Activated CD8-positive, alpha-beta memory T cell treated with anti-CD3 and anti-CD28 coated beads, Interleukin-2, amount 50 U/mL, for 1 hour (primary cell): Measurements from ENCODE around the gene SLC38A10.

Source experiments
- DNase-seq: peaks from one replicate; pipeline ENCODE4 v3.0.0-alpha.2; 2020; ENCODE audit errors: extremely low read depth

Gene SLC38A10

GRCh38 chr17:81254955-81255717, 40.0 kb downstream of the SLC38A10 start:
- DNase-seq, result no peak

- no peak for DNase-seq
These were observed 41.6 kb downstream of the SLC38A10 start for GRCh38 chr17:81253358-81254131.

- DNase-seq, result no peak
These were observed 42.1 kb downstream of the SLC38A10 start for GRCh38 chr17:81252987-81253329.

- DNase-seq, result no peak
These were observed 42.7 kb downstream of the SLC38A10 start for GRCh38 chr17:81252326-81252986.

- no peak for DNase-seq
These were observed 43.3 kb downstream of the SLC38A10 start for GRCh38 chr17:81251709-81252301.

GRCh38 chr17:81251094-81251708, 43.9 kb downstream of the SLC38A10 start:
- no peak for DNase-seq

- DNase-seq, result no peak
These were observed 44.6 kb downstream of the SLC38A10 start for GRCh38 chr17:81250286-81251093.

- no peak for DNase-seq
These were observed 45.7 kb downstream of the SLC38A10 start for GRCh38 chr17:81249223-81250040.

GRCh38 chr17:81248649-81249048, 46.5 kb downstream of the SLC38A10 start:
- DNase-seq, result no peak

GRCh38 chr17:81247339-81247990, 47.6 kb downstream of the SLC38A10 start:
- DNase-seq, result no peak

GRCh38 chr17:81246679-81247338, 48.3 kb downstream of the SLC38A10 start:
- DNase-seq, result no peak

GRCh38 chr17:81246343-81246670, 48.8 kb downstream of the SLC38A10 start:
- DNase-seq, result no peak

- DNase-seq, result no peak
These were observed 49.3 kb downstream of the SLC38A10 start for GRCh38 chr17:81245665-81246342.

GRCh38 chr17:81245024-81245664, 50.0 kb downstream of the SLC38A10 start:
- DNase-seq, result no peak

GRCh38 chr17:81244358-81245023, 50.6 kb downstream of the SLC38A10 start:
- DNase-seq, result no peak

GRCh38 chr17:81243333-81243664, 51.8 kb downstream of the SLC38A10 start:
- DNase-seq, result no peak

- no peak for DNase-seq
These were observed 52.4 kb downstream of the SLC38A10 start for GRCh38 chr17:81242421-81243332.
